Karpas-422 (cell line): ENCODE measurements around the gene PCLAF. TPM values are rescaled to one million over a fixed set of nuclear protein-coding genes. Genes with fewer than 3 reads are reported as not detected.
A peak's percentile ranks its signal among the peaks of the same experiment; 100 is the strongest.
"Not testable (repeated sequence)": the region's sequence is repeated elsewhere in the genome, so short reads cannot be mapped to it uniquely, and the experiment has no call there.

Experiments used
- DNase-seq: peaks from one replicate; pipeline ENCODE4 v3.0.0-alpha.2; 2015
- H2AFZ ChIP-seq: fragments of 200-600 bp; sonication (generic); 2 replicates; pipeline ENCODE4 v1.6.1; 2014; ENCODE audit warnings: antibody characterized with exemption, low read length, mixed read lengths
- H3K27ac ChIP-seq: fragments of 200-600 bp; sonication (generic); 2 replicates; pipeline ENCODE4 v1.5.1; 2014; ENCODE audit warnings: mild to moderate bottlenecking, low read length, moderate library complexity
- H3K27me3 ChIP-seq: fragments of 200-600 bp; sonication (generic); 2 replicates; pipeline ENCODE4 v1.6.1; 2014; ENCODE audit warnings: low read length, mixed read lengths
- H3K36me3 ChIP-seq: fragments of 200-600 bp; sonication (generic); 2 replicates; pipeline ENCODE4 v1.6.1; 2014; ENCODE audit warnings: low read length, mixed read lengths; ENCODE audit not compliant: insufficient read depth
- H3K4me1 ChIP-seq: fragments of 200-600 bp; sonication (generic); 2 replicates; pipeline ENCODE4 v1.6.1; 2014; ENCODE audit warnings: mild to moderate bottlenecking, low read length, mixed read lengths
- H3K4me2 ChIP-seq: fragments of 200-600 bp; sonication (generic); 2 replicates; pipeline ENCODE4 v1.6.1; 2014; ENCODE audit warnings: low read length, low read depth, mild to moderate bottlenecking; ENCODE audit not compliant: poor library complexity, severe bottlenecking
- H3K4me3 ChIP-seq: fragments of 200-600 bp; sonication (generic); 2 replicates; pipeline ENCODE4 v1.5.1; 2014; ENCODE audit warnings: mild to moderate bottlenecking, antibody characterized with exemption, low read length, mixed read lengths
- H3K79me2 ChIP-seq: fragments of 200-600 bp; sonication (generic); 2 replicates; pipeline ENCODE4 v1.6.1; 2014; ENCODE audit warnings: mild to moderate bottlenecking, low read length, mixed read lengths
- H3K9ac ChIP-seq: fragments of 200-600 bp; sonication (generic); 2 replicates; pipeline ENCODE4 v1.6.0; 2014; ENCODE audit warnings: low read length
- H3K9me2 ChIP-seq: fragments of 200-600 bp; sonication (generic), shearing (Covaris generic); replicated peaks from 2 replicates; pipeline ENCODE4 v1.6.0; 2014; ENCODE audit warnings: mild to moderate bottlenecking, low read length, moderate library complexity; ENCODE audit not compliant: insufficient read depth
- H3K9me3 ChIP-seq: fragments of 300-700, 200-600 bp; sonication (generic); 2 replicates; pipeline ENCODE4 v1.6.1; 2014; ENCODE audit warnings: low read length, mixed read lengths
- H4K20me1 ChIP-seq: fragments of 200-600 bp; sonication (generic); 2 replicates; pipeline ENCODE4 v1.6.1; 2014; ENCODE audit warnings: mild to moderate bottlenecking, antibody characterized with exemption, low read length, low read depth; ENCODE audit not compliant: insufficient read depth
- total RNA-seq: library from RNA; depleted of rRNA; stranded (reverse); fragments of >200 nt; shearing (Covaris generic); gene quantifications from 2 replicates; pipeline ENCODE4 v1.2.3, GENCODE V29; 2014; ENCODE audit warnings: low replicate concordance

The PCLAF gene
- total RNA-seq, 1 experiment from 2014 or later = 223 TPM

DNA sequence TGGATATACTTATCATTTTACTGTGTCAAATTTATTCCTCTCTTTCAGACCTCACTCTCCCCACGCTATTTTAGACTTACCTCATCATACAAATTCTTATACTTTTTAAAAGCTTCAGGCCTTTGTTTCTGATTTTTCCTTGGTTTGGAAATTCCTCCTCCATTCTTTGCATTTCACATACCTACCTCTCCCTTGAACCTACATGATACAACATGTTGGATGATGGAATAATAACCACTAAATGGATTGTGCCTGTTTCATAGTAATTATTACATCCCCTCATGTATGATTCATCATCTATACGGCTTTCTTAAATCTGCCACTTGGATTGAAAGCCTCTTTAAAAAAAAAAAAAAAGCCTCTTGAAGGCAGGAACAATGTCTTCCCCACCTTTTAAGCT is 31.0 kb upstream of the PCLAF start:
- Histone ChIP-seq H2AFZ (no peak overlapping the region), H3K9me2 (no peaks in the 10 kb centered on the region), H3K9ac (no peak overlapping the region), H3K4me3 (no peak overlapping the region), H3K27me3 (no peaks in the 10 kb centered on the region), H3K79me2 (no peaks in the 10 kb centered on the region), H3K9me3 (no peaks in the 10 kb centered on the region), H3K27ac (no peak overlapping the region), H3K4me1 (no peaks in the 10 kb centered on the region), H3K4me2 (no peak overlapping the region), H3K36me3 (peaks cover 20% of the 10 kb centered on the region; the same call in 1 of the 2 replicates), H4K20me1 (no peaks in the 10 kb centered on the region)
- no peak for DNase-seq

- H4K20me1 ChIP-seq = no peaks in the 10 kb centered on the region
- H3K27ac ChIP-seq = no peak overlapping the region
- H2AFZ ChIP-seq = no peak overlapping the region
- no peak overlapping the region for H3K9ac ChIP-seq
- no peaks in the 10 kb centered on the region for H3K4me1 ChIP-seq
- H3K4me3 ChIP-seq = no peak overlapping the region
- H3K4me2 ChIP-seq = no peak overlapping the region
- no peaks in the 10 kb centered on the region for H3K27me3 ChIP-seq
- H3K79me2 ChIP-seq = no peaks in the 10 kb centered on the region
- peaks cover 12% of the 10 kb centered on the region; the same call in 1 of the 2 replicates for H3K36me3 ChIP-seq
- no peak for DNase-seq
- no peaks in the 10 kb centered on the region for H3K9me2 ChIP-seq
- no peaks in the 10 kb centered on the region for H3K9me3 ChIP-seq
These were observed 19.3 kb upstream of the PCLAF start for GRCh38 chr15:64400583-64400982.

- no peaks in the 10 kb centered on the region for H3K9me2 ChIP-seq
- H3K36me3 ChIP-seq = peaks cover 8% of the 10 kb centered on the region; the same call in 1 of the 2 replicates
- no peaks in the 10 kb centered on the region for H3K9me3 ChIP-seq
- no peak overlapping the region for H3K4me2 ChIP-seq
- no peaks in the 10 kb centered on the region for H3K79me2 ChIP-seq
- no peaks in the 10 kb centered on the region for H3K27me3 ChIP-seq
- H3K9ac ChIP-seq = no peak overlapping the region
- DNase-seq = no peak
- no peak overlapping the region for H3K4me3 ChIP-seq
- no peaks in the 10 kb centered on the region for H3K4me1 ChIP-seq
- no peak overlapping the region for H2AFZ ChIP-seq
- H3K27ac ChIP-seq = no peak overlapping the region
- H4K20me1 ChIP-seq = no peaks in the 10 kb centered on the region
These were observed 17.3 kb upstream of the PCLAF start for GRCh38 chr15:64398575-64398974.

- Histone ChIP-seq H3K4me1 (0 out of 2 replicates have a peak, but pooled peaks cover 3% of the 10 kb centered on the region), H3K4me3 (no peak overlapping the region), H3K79me2 (peaks cover 9% of the 10 kb centered on the region), H3K36me3 (peaks cover 8% of the 10 kb centered on the region; the same call in 1 of the 2 replicates), H2AFZ (no peak overlapping the region), H3K9me2 (no peaks in the 10 kb centered on the region), H3K9me3 (no peaks in the 10 kb centered on the region), H3K27me3 (no peaks in the 10 kb centered on the region), H3K4me2 (no peak overlapping the region), H3K27ac (no peak overlapping the region), H4K20me1 (no peaks in the 10 kb centered on the region), H3K9ac (no peak overlapping the region)
- DNase-seq = no peak
These were observed 15.5 kb upstream of the PCLAF start for GRCh38 chr15:64396789-64397188.

- H3K4me3 ChIP-seq, H3K36me3 ChIP-seq, H3K4me2 ChIP-seq, H3K27ac ChIP-seq, H3K27me3 ChIP-seq, DNase-seq, H2AFZ ChIP-seq, H4K20me1 ChIP-seq, H3K9ac ChIP-seq, H3K9me2 ChIP-seq, H3K9me3 ChIP-seq: not testable (repeated sequence)
- Histone ChIP-seq H3K79me2 (peaks cover 37% of the 10 kb centered on the region), H3K4me1 (peaks cover 14% of the 10 kb centered on the region)
These were observed 11.2 kb upstream of the PCLAF start for GRCh38 chr15:64392471-64392870.

DNA sequence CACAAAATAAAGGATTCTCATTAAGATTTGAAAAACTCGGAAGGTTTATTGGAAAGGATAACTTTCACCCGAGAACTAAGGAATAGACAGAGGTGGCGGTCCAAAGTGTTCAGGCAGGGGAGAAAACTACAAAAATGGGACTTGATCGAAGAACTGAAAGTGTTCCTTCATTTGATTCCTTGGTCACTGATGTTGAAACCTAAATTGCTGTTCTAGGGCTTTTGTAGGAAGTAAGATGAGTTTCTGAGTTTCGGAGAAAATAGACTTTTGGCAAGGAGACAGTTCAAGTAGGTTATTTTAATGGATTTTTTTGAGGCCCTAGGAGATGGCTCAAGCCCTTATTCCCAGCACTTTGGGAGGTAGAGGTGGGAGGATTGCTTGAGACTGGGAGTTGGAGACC is 7.8 kb upstream of the PCLAF start:
- no peak overlapping the region for H2AFZ ChIP-seq
- peaks cover 42% of the 10 kb centered on the region for H3K79me2 ChIP-seq
- H3K27me3 ChIP-seq = no peaks in the 10 kb centered on the region
- no peaks in the 10 kb centered on the region for H3K9me3 ChIP-seq
- H4K20me1 ChIP-seq = no peaks in the 10 kb centered on the region
- H3K4me1 ChIP-seq = peaks cover 21% of the 10 kb centered on the region
- no peak overlapping the region for H3K9ac ChIP-seq
- H3K27ac ChIP-seq = no peak overlapping the region
- H3K4me3 ChIP-seq = peak overlapping the region; percentile 100
- H3K36me3 ChIP-seq = no peaks in the 10 kb centered on the region; the same call in 1 of the 2 replicates
- H3K4me2 ChIP-seq = peak overlapping the region; percentile 97
- H3K9me2 ChIP-seq = no peaks in the 10 kb centered on the region
- no peak for DNase-seq

GRCh38 chr15:64387562-64388168 is 6.4 kb upstream of the PCLAF start, which contains the start of gene TRIP4:
Gene TRIP4, plus strand, starts transcription at chr15:64387836. Its CDS starts 28 bp downstream, at chr15:64387864.
- peak within 1 kb of the TSS; percentile 97 for H3K4me2 ChIP-seq
- no peaks in the 10 kb centered on the region for H3K36me3 ChIP-seq
- peaks cover 21% of the 10 kb centered on the region for H3K4me1 ChIP-seq
- H3K27ac ChIP-seq = peak within 1 kb of the TSS; percentile 47
- H4K20me1 ChIP-seq = no peaks in the 10 kb centered on the region
- peak; percentile 98 for DNase-seq
- H3K9me3 ChIP-seq = no peaks in the 10 kb centered on the region
- H3K9me2 ChIP-seq = no peaks in the 10 kb centered on the region
- H3K4me3 ChIP-seq = peak within 1 kb of the TSS; percentile 100
- H3K27me3 ChIP-seq = no peaks in the 10 kb centered on the region
- H3K79me2 ChIP-seq = peaks cover 39% of the 10 kb centered on the region
- H3K9ac ChIP-seq = peak within 1 kb of the TSS; percentile 78
- H2AFZ ChIP-seq = peak within 1 kb of the TSS; percentile 92

DNA sequence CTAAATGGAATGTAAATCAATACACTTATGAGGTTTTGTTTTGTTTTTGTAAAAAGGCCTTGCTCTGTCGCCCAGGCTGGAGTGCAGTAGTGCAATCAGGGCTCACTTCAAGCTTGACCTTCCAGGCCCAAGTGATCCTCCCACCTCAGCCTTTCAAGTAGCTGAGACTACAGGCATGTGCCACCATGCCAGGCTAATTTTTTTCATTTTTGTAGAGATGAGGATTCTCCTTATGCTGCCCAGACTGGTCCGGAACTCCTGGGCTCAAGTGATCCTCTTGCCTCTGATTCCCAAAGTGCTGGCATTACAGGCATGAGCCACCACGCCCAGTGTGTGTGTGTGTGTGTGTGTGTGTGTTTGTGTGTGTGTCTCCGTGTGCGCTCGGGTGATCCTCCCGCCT is 5.0 kb upstream of the PCLAF start:
- no peaks in the 10 kb centered on the region for H3K9me2 ChIP-seq
- no peaks in the 10 kb centered on the region for H3K27me3 ChIP-seq
- H3K79me2 ChIP-seq = peaks cover 29% of the 10 kb centered on the region
- H3K4me1 ChIP-seq = peaks cover 26% of the 10 kb centered on the region
- no peaks in the 10 kb centered on the region for H4K20me1 ChIP-seq
- no peak overlapping the region for H2AFZ ChIP-seq
- H3K36me3 ChIP-seq = no peaks in the 10 kb centered on the region
- peak overlapping the region; percentile 100; the same call in 1 of the 2 replicates for H3K4me3 ChIP-seq
- no peaks in the 10 kb centered on the region for H3K9me3 ChIP-seq
- no peak overlapping the region for H3K27ac ChIP-seq
- H3K4me2 ChIP-seq = peak overlapping the region; percentile 97
- no peak for DNase-seq
- H3K9ac ChIP-seq = no peak overlapping the region
